ENCODE measurements around the gene COL25A1. TPM values are rescaled to one million over a fixed set of nuclear protein-coding genes. Genes with fewer than 3 reads are reported as not detected.

Gene COL25A1
- total and polyA plus RNA-seq, 4 donors: 0.61 to 4.4 (median 2.1) TPM

DNA sequence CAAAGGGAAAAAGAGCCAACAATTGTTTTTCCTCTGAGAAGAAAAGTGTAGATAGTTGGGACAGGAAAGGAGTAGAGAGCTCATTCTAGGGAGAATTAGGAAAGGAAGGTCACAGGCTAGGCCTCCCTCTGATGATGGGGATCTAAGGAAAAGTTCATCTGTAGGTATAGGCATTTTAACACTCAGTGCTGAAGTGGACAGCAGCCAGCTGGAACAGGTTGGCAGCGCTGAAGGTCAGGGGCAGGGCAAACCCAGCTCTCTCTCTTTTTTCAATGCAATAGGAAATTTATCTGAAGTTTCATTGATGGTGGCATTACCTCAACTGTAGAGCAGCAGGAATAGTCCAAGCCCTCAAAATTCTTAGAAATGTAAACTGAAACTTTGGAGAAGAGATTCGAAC is 441.1 kb downstream of the COL25A1 start:
- TF ChIP-seq GABPA (IDR thresholded peaks at IDR 0.05 in 1 of 2, conservative IDR thresholded peaks at IDR 0.05 in 1 of 2): no peak
- TF ChIP-seq, protein P1, sequence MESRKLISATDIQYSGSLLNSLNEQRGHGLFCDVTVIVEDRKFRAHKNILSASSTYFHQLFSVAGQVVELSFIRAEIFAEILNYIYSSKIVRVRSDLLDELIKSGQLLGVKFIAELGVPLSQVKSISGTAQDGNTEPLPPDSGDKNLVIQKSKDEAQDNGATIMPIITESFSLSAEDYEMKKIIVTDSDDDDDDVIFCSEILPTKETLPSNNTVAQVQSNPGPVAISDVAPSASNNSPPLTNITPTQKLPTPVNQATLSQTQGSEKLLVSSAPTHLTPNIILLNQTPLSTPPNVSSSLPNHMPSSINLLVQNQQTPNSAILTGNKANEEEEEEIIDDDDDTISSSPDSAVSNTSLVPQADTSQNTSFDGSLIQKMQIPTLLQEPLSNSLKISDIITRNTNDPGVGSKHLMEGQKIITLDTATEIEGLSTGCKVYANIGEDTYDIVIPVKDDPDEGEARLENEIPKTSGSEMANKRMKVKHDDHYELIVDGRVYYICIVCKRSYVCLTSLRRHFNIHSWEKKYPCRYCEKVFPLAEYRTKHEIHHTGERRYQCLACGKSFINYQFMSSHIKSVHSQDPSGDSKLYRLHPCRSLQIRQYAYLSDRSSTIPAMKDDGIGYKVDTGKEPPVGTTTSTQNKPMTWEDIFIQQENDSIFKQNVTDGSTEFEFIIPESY (IDR thresholded peaks at IDR 0.05): no peak
- TF ChIP-seq, protein P2, sequence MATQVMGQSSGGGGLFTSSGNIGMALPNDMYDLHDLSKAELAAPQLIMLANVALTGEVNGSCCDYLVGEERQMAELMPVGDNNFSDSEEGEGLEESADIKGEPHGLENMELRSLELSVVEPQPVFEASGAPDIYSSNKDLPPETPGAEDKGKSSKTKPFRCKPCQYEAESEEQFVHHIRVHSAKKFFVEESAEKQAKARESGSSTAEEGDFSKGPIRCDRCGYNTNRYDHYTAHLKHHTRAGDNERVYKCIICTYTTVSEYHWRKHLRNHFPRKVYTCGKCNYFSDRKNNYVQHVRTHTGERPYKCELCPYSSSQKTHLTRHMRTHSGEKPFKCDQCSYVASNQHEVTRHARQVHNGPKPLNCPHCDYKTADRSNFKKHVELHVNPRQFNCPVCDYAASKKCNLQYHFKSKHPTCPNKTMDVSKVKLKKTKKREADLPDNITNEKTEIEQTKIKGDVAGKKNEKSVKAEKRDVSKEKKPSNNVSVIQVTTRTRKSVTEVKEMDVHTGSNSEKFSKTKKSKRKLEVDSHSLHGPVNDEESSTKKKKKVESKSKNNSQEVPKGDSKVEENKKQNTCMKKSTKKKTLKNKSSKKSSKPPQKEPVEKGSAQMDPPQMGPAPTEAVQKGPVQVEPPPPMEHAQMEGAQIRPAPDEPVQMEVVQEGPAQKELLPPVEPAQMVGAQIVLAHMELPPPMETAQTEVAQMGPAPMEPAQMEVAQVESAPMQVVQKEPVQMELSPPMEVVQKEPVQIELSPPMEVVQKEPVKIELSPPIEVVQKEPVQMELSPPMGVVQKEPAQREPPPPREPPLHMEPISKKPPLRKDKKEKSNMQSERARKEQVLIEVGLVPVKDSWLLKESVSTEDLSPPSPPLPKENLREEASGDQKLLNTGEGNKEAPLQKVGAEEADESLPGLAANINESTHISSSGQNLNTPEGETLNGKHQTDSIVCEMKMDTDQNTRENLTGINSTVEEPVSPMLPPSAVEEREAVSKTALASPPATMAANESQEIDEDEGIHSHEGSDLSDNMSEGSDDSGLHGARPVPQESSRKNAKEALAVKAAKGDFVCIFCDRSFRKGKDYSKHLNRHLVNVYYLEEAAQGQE (IDR thresholded peaks at IDR 0.05): peak; percentile 99
- TF ChIP-seq RXRA (IDR thresholded peaks at IDR 0.05): peak; percentile 21 to 38
- H3K9me3 ChIP-seq (ENCODE audit: control insufficient read depth in 4 of 4, low read length in 3 of 4): no peaks in the 10 kb centered on the region
- H3K36me3 ChIP-seq (ENCODE audit: control insufficient read depth in 4 of 4, insufficient read depth in 3 of 4, low read depth in 1 of 4, low read length in 3 of 4): no peaks in the 10 kb centered on the region
- no peak overlapping the region for H3K9ac ChIP-seq (ENCODE audit: low read depth in 1 of 2, low read length in 2 of 2)
- H3K27me3 ChIP-seq (ENCODE audit: control insufficient read depth in 4 of 4, insufficient read depth in 4 of 4, low read length in 3 of 4): no peaks in the 10 kb centered on the region
- no peaks in the 10 kb centered on the region for H3K4me1 ChIP-seq (ENCODE audit: control insufficient read depth in 4 of 4, insufficient read depth in 4 of 4, low read length in 3 of 4)
- 63% methylated on average over 2 of the region's 2 CpGs for WGBS
- no peak for DNase-seq (ENCODE audit: low spot score)
- H3K4me3 ChIP-seq (ENCODE audit: low read depth in 1 of 3, low read length in 3 of 3): no peak overlapping the region
- H3K27ac ChIP-seq (ENCODE audit: low read depth in 1 of 2, low read length in 2 of 2): no peak overlapping the region

DNA sequence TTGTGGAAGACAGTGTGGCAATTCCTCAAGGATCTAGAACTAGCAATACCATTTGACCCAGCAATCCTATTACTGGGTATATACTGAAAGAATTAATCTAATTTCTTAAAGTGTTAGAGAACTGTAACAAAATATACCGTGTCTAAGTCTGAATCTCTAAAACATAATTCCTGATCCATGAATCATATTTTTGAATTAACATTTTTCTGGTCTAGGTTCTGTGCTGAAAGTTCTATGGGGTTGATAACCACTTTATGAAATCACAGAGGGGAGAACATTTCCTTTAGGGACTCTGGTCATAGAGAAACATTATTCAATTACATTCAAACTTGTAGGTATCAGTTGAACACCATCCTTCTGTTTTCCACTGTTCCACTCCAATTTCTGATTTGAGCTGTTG is 447.7 kb downstream of the COL25A1 start:
- Histone ChIP-seq H3K9ac (ENCODE audit: low read depth in 1 of 2, low read length in 2 of 2) (no peak overlapping the region), H3K4me1 (ENCODE audit: control insufficient read depth in 4 of 4, insufficient read depth in 4 of 4, low read length in 3 of 4) (no peaks in the 10 kb centered on the region), H3K27me3 (ENCODE audit: control insufficient read depth in 4 of 4, insufficient read depth in 4 of 4, low read length in 3 of 4) (peaks cover 0 to 2% (median 0%) of the 10 kb centered on the region in 4 donors), H3K4me3 (ENCODE audit: low read depth in 1 of 3, low read length in 3 of 3) (no peak overlapping the region), H3K36me3 (ENCODE audit: control insufficient read depth in 4 of 4, insufficient read depth in 3 of 4, low read depth in 1 of 4, low read length in 3 of 4) (no peaks in the 10 kb centered on the region), H3K9me3 (ENCODE audit: control insufficient read depth in 4 of 4, low read length in 3 of 4) (no peaks in the 10 kb centered on the region), H3K27ac (ENCODE audit: low read depth in 1 of 2, low read length in 2 of 2) (no peak overlapping the region)
- no peak for DNase-seq (ENCODE audit: low spot score)
- TF ChIP-seq JUND (IDR thresholded peaks at IDR 0.05) (no peak), TAF1 (conservative IDR thresholded peaks at IDR 0.05) (no peak), FOXA2 (IDR thresholded peaks at IDR 0.05) (no peak)
- TF ChIP-seq, protein P3, sequence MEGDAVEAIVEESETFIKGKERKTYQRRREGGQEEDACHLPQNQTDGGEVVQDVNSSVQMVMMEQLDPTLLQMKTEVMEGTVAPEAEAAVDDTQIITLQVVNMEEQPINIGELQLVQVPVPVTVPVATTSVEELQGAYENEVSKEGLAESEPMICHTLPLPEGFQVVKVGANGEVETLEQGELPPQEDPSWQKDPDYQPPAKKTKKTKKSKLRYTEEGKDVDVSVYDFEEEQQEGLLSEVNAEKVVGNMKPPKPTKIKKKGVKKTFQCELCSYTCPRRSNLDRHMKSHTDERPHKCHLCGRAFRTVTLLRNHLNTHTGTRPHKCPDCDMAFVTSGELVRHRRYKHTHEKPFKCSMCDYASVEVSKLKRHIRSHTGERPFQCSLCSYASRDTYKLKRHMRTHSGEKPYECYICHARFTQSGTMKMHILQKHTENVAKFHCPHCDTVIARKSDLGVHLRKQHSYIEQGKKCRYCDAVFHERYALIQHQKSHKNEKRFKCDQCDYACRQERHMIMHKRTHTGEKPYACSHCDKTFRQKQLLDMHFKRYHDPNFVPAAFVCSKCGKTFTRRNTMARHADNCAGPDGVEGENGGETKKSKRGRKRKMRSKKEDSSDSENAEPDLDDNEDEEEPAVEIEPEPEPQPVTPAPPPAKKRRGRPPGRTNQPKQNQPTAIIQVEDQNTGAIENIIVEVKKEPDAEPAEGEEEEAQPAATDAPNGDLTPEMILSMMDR (IDR thresholded peaks at IDR 0.05; ENCODE audit: low read depth, low read length, missing input control): no peak
- TF ChIP-seq, protein P1 (IDR thresholded peaks at IDR 0.05): no peak
- TF ChIP-seq, protein P2 (IDR thresholded peaks at IDR 0.05): no peak
- WGBS: 80% methylated on average over 1 of the region's 1 CpG
